Memory B cell (primary cell): Measurements from ENCODE around the gene CPD.
"Not testable (repeated sequence)": the region's sequence is repeated elsewhere in the genome, so short reads cannot be mapped to it uniquely, and the experiment has no call there.

Source experiments
- ATAC-seq: fragments of 150-1000 bp; cut with Tn5 transposase; 2 replicates; pipeline ENCODE4 v1.10.0; 2021; ENCODE audit warnings: low read depth, mild to moderate bottlenecking, moderate library complexity
- DNase-seq, 2 donors: peaks; one replicate each; pipeline ENCODE4 v3.0.0; 2022; ENCODE audit warnings: low spot score in 2 of 2
- H3K27ac Mint-ChIP-seq: one replicate; pipeline ENCODE4 v1.8.0; 2022; ENCODE audit warnings: mild to moderate bottlenecking, moderate library complexity, mixed read lengths
- H3K27me3 Mint-ChIP-seq: one replicate; pipeline ENCODE4 v1.8.0; 2022; ENCODE audit warnings: mixed read lengths
- H3K36me3 Mint-ChIP-seq: one replicate; pipeline ENCODE4 v1.8.0; 2022; ENCODE audit warnings: mild to moderate bottlenecking, mixed read lengths
- H3K4me1 Mint-ChIP-seq: one replicate; pipeline ENCODE4 v1.8.0; 2022; ENCODE audit warnings: mixed read lengths
- H3K4me3 Mint-ChIP-seq: one replicate; pipeline ENCODE4 v1.8.0; 2022; ENCODE audit warnings: mild to moderate bottlenecking, moderate library complexity, mixed read lengths
- H3K9me3 Mint-ChIP-seq: one replicate; pipeline ENCODE4 v1.8.0; 2022; ENCODE audit warnings: mixed read lengths

Gene CPD

DNA sequence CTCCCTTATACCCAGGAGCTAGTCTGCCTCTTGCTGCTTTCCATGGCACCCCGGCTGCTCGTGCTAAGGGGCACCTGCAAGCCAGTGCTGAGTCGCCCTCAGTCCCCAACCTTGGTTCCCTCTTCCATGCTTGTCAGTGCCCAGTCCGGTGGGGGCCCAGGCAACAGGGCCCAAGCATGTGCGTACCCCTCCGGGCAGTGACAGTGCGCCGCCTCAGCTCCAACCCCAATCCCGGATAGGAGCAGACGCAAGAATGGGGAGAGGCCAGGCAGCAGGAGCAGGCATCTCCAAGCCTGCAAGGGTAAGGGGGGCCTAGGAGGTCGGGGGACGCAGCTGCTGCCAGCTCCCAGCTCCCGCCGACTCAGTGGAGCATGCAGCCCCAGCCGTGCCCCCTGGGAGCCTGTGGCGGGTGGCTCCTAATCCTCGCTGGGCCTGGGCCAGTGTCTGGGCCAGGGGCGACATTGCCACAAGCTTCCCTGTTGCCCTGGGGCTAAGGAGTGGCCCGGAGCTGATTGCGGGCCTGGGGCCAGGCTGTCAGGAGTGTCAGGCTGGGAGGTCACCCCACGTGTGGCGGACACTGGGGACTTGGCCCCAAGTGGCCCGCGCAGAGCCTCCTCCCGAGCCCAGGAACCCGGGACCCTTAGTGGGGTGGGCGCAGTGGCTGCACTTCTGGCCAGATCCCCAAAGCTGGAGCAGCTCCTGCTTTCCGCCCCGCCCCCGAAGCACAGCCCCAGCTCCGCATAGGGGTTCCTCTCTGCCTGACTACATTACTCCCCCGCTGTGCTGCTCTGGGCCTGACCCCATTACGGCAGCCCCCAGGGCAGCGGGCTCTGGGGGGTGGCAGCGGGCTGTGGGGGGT lies 9.8 kb downstream of the CPD start:
- no peaks in the 10 kb centered on the region for H3K9me3 Mint-ChIP-seq
- H3K36me3 Mint-ChIP-seq, result peaks cover 1% of the 10 kb centered on the region
- no peak for DNase-seq
- H3K4me1 Mint-ChIP-seq, result no peaks in the 10 kb centered on the region
- H3K4me3 Mint-ChIP-seq, result no peak overlapping the region
- ATAC-seq, result no peak
- H3K27me3 Mint-ChIP-seq, result peaks cover 4% of the 10 kb centered on the region
- no peak overlapping the region for H3K27ac Mint-ChIP-seq

- no peaks in the 10 kb centered on the region for H3K9me3 Mint-ChIP-seq
- ATAC-seq (no peak), DNase-seq (no peak)
- no peaks in the 10 kb centered on the region for H3K4me1 Mint-ChIP-seq
- peaks cover 1% of the 10 kb centered on the region for H3K36me3 Mint-ChIP-seq
- no peak overlapping the region for H3K27ac Mint-ChIP-seq
- H3K27me3 Mint-ChIP-seq, result peaks cover 4% of the 10 kb centered on the region
- H3K4me3 Mint-ChIP-seq, result no peak overlapping the region
Measured at GRCh38 chr17:30389756-30390300, 11.1 kb downstream of the CPD start.

DNA sequence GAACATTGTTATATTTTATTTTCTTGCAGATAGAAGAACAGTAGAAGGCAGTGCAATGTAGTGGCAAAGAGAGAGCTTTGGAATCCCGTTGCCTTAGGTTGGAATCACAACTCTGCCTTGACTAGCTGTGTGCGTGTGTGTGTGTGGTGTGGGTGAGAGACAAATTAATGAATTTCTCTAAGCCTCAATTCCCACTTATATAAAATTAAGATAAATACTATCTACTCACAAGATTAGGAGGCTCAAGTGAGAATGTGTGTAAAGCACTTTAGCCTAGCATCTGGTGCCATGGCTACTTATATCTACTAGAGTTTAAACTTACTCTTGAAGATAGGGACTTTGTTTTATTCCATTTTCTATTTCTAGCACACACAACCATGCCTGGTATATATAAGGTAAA lies 12.8 kb downstream of the CPD start:
- ATAC-seq (no peak), DNase-seq (no peak)
- Mint-ChIP-seq H3K27me3 (no peaks in the 10 kb centered on the region), H3K27ac (no peak overlapping the region), H3K4me1 (no peaks in the 10 kb centered on the region), H3K9me3 (no peaks in the 10 kb centered on the region), H3K4me3 (no peak overlapping the region), H3K36me3 (no peaks in the 10 kb centered on the region)

- DNase-seq (no peak), ATAC-seq (no peak)
- H3K4me1 Mint-ChIP-seq, result no peaks in the 10 kb centered on the region
- H3K27ac Mint-ChIP-seq, result no peak overlapping the region
- no peaks in the 10 kb centered on the region for H3K9me3 Mint-ChIP-seq
- H3K27me3 Mint-ChIP-seq, result no peaks in the 10 kb centered on the region
- H3K36me3 Mint-ChIP-seq, result no peaks in the 10 kb centered on the region
- no peak overlapping the region for H3K4me3 Mint-ChIP-seq
Measured at GRCh38 chr17:30393491-30393890, 14.8 kb downstream of the CPD start.

DNA sequence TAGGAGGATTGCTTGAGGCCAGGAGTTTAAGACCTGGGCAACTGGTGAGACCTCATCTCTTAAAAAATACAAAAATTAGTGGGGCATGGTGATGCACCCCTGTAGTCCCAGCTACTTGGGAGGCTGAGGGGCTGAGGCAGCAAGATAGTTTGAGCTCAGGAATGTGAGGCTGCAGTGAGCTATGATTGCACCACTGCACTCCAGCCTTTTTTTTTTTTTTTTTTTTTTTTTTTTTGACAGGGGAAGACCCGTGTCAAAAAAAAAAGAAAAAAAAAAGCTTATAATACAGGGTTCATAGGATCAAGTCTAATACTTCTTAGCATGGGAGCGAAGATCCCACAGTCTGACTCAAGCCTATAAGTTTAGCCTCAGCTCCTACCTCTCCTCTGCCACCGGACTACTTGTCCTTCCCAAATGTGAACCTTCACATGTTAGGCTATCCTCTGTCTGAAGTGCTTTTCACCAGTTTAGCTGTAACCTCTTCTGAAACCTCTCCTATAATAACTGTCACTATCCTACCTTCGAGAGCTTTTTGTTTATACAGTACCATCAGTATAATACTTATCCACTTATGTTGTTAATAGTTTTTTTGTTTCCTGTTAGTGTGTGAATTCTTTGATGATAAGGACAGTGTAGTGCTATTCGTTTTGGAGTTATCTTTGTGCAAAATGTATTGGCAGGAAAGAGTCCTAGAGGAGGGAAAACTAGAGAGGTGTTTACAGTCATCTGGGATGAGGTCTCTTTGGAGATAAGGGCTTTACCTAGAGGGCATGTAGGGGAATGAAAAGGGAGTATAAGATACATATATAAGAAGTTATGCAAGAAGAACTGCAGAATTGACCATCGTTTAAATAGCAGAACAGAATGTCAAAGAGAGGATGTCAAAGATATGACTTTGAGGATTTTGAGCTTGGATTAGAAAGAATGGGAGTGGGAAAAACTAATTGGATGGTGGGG lies 15.5 kb downstream of the CPD start:
- DNase-seq, result no peak
- H3K36me3 Mint-ChIP-seq, result no peaks in the 10 kb centered on the region
- no peaks in the 10 kb centered on the region for H3K27me3 Mint-ChIP-seq
- H3K4me1 Mint-ChIP-seq, result no peaks in the 10 kb centered on the region
- no peak overlapping the region for H3K4me3 Mint-ChIP-seq
- H3K9me3 Mint-ChIP-seq, result no peaks in the 10 kb centered on the region
- no peak overlapping the region for H3K27ac Mint-ChIP-seq
- ATAC-seq, result no peak

DNA sequence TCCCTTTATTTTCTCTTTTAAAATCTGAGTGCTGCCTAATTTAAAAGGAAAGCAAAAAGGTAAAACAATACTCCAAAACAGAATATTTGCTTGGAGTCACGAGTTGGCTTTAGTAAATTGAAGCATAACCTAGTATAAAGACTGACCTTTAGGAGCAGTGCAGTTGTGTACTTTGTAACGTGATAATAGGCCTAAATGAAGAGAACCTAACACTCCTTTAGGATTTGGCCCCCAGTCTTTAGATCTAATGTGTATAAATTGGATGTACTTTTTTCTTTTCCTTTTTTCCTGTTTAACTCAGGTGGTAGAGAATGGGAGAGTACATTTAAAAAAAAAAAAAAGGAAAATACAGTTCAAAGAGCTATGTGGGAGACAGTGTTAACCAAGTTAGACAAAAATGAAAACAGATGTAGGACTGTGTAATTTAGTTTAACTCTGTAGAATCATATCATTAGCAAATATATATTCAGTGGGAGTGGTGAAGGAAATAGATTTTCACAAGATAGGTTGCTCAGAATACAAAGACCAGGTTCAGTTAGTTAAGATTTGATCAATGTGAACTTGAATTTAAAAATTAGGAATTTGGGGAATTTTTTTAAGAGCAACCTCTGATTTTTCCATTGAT lies 16.8 kb downstream of the CPD start:
- DNase-seq (no peak), ATAC-seq (no peak)
- no peaks in the 10 kb centered on the region for H3K9me3 Mint-ChIP-seq
- H3K36me3 Mint-ChIP-seq, result no peaks in the 10 kb centered on the region
- no peak overlapping the region for H3K27ac Mint-ChIP-seq
- H3K4me1 Mint-ChIP-seq, result no peaks in the 10 kb centered on the region
- no peaks in the 10 kb centered on the region for H3K27me3 Mint-ChIP-seq
- no peak overlapping the region for H3K4me3 Mint-ChIP-seq

- no peak for DNase-seq
- H3K36me3 Mint-ChIP-seq, result peaks cover under 1% of the 10 kb centered on the region
- peaks cover under 1% of the 10 kb centered on the region for H3K4me1 Mint-ChIP-seq
- H3K27ac Mint-ChIP-seq, result no peak overlapping the region
- no peak overlapping the region for H3K4me3 Mint-ChIP-seq
- H3K27me3 Mint-ChIP-seq, result no peaks in the 10 kb centered on the region
- H3K9me3 Mint-ChIP-seq, result no peaks in the 10 kb centered on the region
- no peak for ATAC-seq
Measured at GRCh38 chr17:30396129-30396528, 17.4 kb downstream of the CPD start.

DNA sequence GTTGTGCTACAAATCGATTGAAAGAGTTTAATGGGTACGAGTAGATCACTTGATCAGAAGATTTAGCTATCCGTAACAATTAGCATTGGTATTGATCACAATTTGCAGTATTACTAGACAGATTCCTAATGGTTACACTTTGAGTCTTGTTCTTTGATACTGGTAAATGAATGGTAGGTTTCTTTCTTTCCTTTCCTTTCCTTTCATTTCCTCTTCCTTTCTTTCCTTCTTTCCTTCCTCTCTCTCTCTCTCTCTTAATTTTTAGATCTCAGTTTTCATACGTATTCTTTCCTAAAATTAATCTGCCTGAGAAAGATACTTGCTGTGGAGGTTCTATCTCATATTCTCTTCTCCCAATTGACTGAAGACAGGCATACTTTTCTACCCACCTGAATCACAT lies 17.9 kb downstream of the CPD start:
- H3K27me3 Mint-ChIP-seq, result no peaks in the 10 kb centered on the region
- no peaks in the 10 kb centered on the region for H3K9me3 Mint-ChIP-seq
- no peak overlapping the region for H3K4me3 Mint-ChIP-seq
- ATAC-seq, result no peak
- no peak overlapping the region for H3K27ac Mint-ChIP-seq
- peaks cover 3% of the 10 kb centered on the region for H3K4me1 Mint-ChIP-seq
- DNase-seq, result no peak
- H3K36me3 Mint-ChIP-seq, result peaks cover 3% of the 10 kb centered on the region

DNA sequence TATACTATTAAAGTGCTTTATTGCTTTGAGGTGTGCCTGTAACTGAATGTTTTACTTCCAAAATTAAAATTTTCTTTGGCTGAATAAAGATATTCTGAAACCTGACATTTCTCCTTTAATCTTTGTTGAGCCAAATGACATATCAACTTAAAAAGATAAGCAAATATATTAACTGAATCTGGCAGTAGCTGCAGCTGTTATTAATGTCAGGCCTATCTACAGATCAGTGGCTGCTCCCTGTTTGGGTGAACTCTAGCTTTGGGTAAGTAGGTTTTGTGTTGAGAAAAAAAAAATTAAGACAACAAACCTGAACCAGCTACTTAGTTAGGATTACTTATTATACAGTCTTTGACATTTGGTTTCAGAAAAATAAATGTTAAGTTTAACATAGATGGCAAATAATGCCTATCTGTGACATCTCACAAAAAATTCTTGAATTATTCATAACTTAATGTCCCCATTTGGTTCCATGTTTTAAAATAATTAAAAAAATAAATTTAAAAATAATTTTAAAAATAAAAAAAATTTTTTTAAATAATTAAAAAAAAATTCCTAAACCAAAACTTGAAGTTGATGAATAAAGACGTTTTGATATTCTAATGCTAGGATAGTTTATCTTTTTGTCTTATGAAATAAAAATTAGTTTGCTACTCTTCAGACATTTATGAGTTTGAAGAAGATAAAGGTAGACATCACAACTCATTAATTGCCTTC lies 19.8 kb downstream of the CPD start:
- no peak overlapping the region for H3K27ac Mint-ChIP-seq
- DNase-seq, result no peak
- H3K27me3 Mint-ChIP-seq, result no peaks in the 10 kb centered on the region
- ATAC-seq, result no peak
- peaks cover 6% of the 10 kb centered on the region for H3K36me3 Mint-ChIP-seq
- H3K9me3 Mint-ChIP-seq, result no peaks in the 10 kb centered on the region
- H3K4me3 Mint-ChIP-seq, result no peak overlapping the region
- H3K4me1 Mint-ChIP-seq, result peaks cover 3% of the 10 kb centered on the region

GRCh38 chr17:30401097-30401496 lies 22.4 kb downstream of the CPD start:
- no peak overlapping the region for H3K4me3 Mint-ChIP-seq
- H3K36me3 Mint-ChIP-seq, result peaks cover 6% of the 10 kb centered on the region
- ATAC-seq (no peak), DNase-seq (no peak)
- H3K27me3 Mint-ChIP-seq, result no peaks in the 10 kb centered on the region
- peaks cover 2% of the 10 kb centered on the region for H3K9me3 Mint-ChIP-seq
- peaks cover 3% of the 10 kb centered on the region for H3K4me1 Mint-ChIP-seq
- no peak overlapping the region for H3K27ac Mint-ChIP-seq

DNA sequence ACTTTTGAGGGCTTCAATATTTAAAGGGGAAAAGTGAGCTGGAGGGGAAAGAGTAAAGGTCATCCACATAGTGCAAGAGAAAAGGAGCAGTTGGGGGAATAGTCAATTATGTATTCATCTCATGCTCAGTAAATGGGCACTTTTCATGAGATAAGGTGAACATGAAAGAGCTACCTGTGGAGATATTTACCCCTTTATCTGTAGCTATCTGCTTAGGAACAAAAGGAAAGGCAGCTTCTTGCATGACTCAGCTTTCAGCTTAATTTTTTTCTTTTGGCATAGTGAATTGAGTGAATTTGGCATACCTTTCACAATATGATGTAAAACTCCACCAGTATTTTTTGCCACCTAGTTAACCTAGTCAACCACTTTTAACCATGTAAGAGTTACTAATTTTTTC lies 26.4 kb downstream of the CPD start:
- Mint-ChIP-seq H3K4me1 (peaks cover 3% of the 10 kb centered on the region), H3K27ac (no peak overlapping the region), H3K27me3 (peaks cover 1% of the 10 kb centered on the region), H3K4me3 (no peak overlapping the region), H3K36me3 (peaks cover 6% of the 10 kb centered on the region), H3K9me3 (peaks cover 2% of the 10 kb centered on the region)
- ATAC-seq (no peak), DNase-seq (no peak)

- not testable (repeated sequence) for H3K27ac Mint-ChIP-seq, DNase-seq, H3K9me3 Mint-ChIP-seq, H3K4me3 Mint-ChIP-seq, H3K36me3 Mint-ChIP-seq, H3K27me3 Mint-ChIP-seq, ATAC-seq, H3K4me1 Mint-ChIP-seq
Measured at GRCh38 chr17:30410627-30411026, 31.9 kb downstream of the CPD start.

DNA sequence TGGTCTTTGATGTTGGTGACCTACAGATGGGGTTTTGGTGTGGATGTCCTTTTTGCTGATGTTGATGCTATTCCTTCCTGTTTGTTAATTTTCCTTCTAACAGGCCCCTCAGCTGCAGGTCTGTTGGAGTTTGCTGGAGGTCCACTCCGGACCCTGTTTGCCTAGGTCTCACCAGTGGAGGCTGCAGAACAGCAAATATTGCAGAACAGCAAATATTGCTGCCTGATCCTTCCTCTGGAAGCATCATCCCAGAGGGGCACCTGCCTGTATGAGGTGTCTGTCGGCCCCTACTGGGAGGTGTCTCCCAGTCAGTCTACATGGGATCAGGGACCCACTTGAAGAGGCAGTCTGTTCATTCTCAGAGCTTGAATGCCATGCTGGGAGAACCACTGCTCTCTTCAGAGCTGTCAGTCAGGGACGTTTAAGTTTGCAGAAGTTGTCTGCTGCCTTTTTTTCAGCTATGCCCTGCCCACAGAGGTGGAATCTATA lies 33.3 kb downstream of the CPD start:
- H3K27me3 Mint-ChIP-seq, result peaks cover 11% of the 10 kb centered on the region
- H3K27ac Mint-ChIP-seq, ATAC-seq, H3K4me3 Mint-ChIP-seq, H3K36me3 Mint-ChIP-seq, H3K9me3 Mint-ChIP-seq, H3K4me1 Mint-ChIP-seq, DNase-seq: not testable (repeated sequence)
